Neural progenitor cell (in vitro differentiated cells): ENCODE data around the gene POM121L2. TPM values are rescaled to one million over a fixed set of nuclear protein-coding genes. Genes with fewer than 3 reads are reported as not detected.
"Not testable (repeated sequence)": the region's sequence is repeated elsewhere in the genome, so short reads cannot be mapped to it uniquely, and the experiment has no call there.

ENCODE experiments used
- DNase-seq: peaks from one replicate; pipeline ENCODE4 v3.0.0-alpha.2; 2016; ENCODE audit warnings: low spot score
- H2AFZ ChIP-seq: fragments of 200-600 bp; sonication (generic); replicated peaks from 2 replicates; pipeline ENCODE4 v1.6.1; 2016; ENCODE audit warnings: antibody characterized with exemption
- H3F3A ChIP-seq: fragments of 200-600 bp; sonication (generic); 2 replicates; pipeline ENCODE4 v1.6.1; 2016; ENCODE audit warnings: antibody characterized with exemption, low read depth
- H3K27ac ChIP-seq: fragments of 200-600 bp; sonication (generic); 2 replicates; pipeline ENCODE4 v1.5.1; 2016; ENCODE audit warnings: mild to moderate bottlenecking
- H3K27me3 ChIP-seq: fragments of 200-600 bp; sonication (generic); 2 replicates; pipeline ENCODE4 v1.6.1; 2016; ENCODE audit warnings: mild to moderate bottlenecking, moderate library complexity
- H3K36me3 ChIP-seq: fragments of 200-600 bp; sonication (generic); 2 replicates; pipeline ENCODE4 v1.5.1; 2016
- H3K4me1 ChIP-seq: fragments of 200-600 bp; sonication (generic); 2 replicates; pipeline ENCODE4 v1.6.1; 2016; ENCODE audit warnings: mixed run types
- H3K4me2 ChIP-seq: fragments of 200-600 bp; sonication (generic); 2 replicates; pipeline ENCODE4 v1.6.1; 2016
- H3K4me3 ChIP-seq: fragments of 200-600 bp; sonication (generic); 2 replicates; pipeline ENCODE4 v1.5.1; 2016
- H3K79me2 ChIP-seq: fragments of 200-600 bp; sonication (generic); 2 replicates; pipeline ENCODE4 v1.6.1; 2016; ENCODE audit warnings: low read depth
- H3K9ac ChIP-seq: fragments of 200-600 bp; sonication (generic); 2 replicates; pipeline ENCODE4 v1.6.1; 2016
- H3K9me3 ChIP-seq: fragments of 200-600 bp; sonication (generic); 2 replicates; pipeline ENCODE4 v1.5.1; 2016; ENCODE audit warnings: low read depth
- H4K20me1 ChIP-seq: fragments of 200-600 bp; sonication (generic); 2 replicates; pipeline ENCODE4 v1.6.1; 2016; ENCODE audit warnings: low read depth
- H3K27ac Mint-ChIP-seq: 3 replicates; pipeline ENCODE4 v1.8.0; 2021; ENCODE audit warnings: mixed read lengths
- H3K27me3 Mint-ChIP-seq: 2 replicates; pipeline ENCODE4 v1.8.0; 2022; ENCODE audit warnings: low read depth, mild to moderate bottlenecking, inconsistent platforms, moderate library complexity, mixed read lengths; ENCODE audit not compliant: insufficient read depth
- H3K36me3 Mint-ChIP-seq: 3 replicates; pipeline ENCODE4 v1.8.0; 2021; ENCODE audit warnings: mixed read lengths
- H3K4me1 Mint-ChIP-seq: 3 replicates; pipeline ENCODE4 v1.8.0; 2021; ENCODE audit warnings: mixed read lengths
- H3K4me3 Mint-ChIP-seq: 3 replicates; pipeline ENCODE4 v1.8.0; 2021; ENCODE audit warnings: mild to moderate bottlenecking, moderate library complexity, mixed read lengths
- H3K9me3 Mint-ChIP-seq: 3 replicates; pipeline ENCODE4 v1.8.0; 2020; ENCODE audit warnings: mixed read lengths
- CTCF ChIP-seq: fragments of 200-600 bp; sonication (generic); IDR thresholded peaks from 2 replicates; pipeline ENCODE4 v1.5.1; 2017; ENCODE audit warnings: antibody characterized with exemption, mild to moderate bottlenecking
- EZH2 ChIP-seq: fragments of 200-600 bp; sonication (generic); IDR thresholded peaks from 2 replicates; pipeline ENCODE4 v1.6.1; 2017; ENCODE audit warnings: antibody characterized with exemption, mild to moderate bottlenecking, moderate library complexity
- EZH2phosphoT487 ChIP-seq: fragments of 200-600 bp; sonication (generic); IDR thresholded peaks from 2 replicates; pipeline ENCODE4 v1.6.1; 2017; ENCODE audit warnings: antibody characterized with exemption
- total RNA-seq: library from RNA; depleted of rRNA; stranded (reverse); fragments of >200 nt; gene quantifications from 2 replicates; pipeline ENCODE4 v1.2.3, GENCODE V29; 2015; ENCODE audit warnings: low replicate concordance

POM121L2 gene
- total RNA-seq, 1 donor from 2014 or later: not detected

- Histone ChIP-seq H3K27ac (no peak overlapping the region), H3F3A (no peaks in the 10 kb centered on the region), H4K20me1 (peaks cover 9% of the 10 kb centered on the region), H3K4me3 (peak overlapping the region; percentile 45), H3K27me3 (peaks cover 74% of the 10 kb centered on the region), H3K4me1 (peaks cover 4% of the 10 kb centered on the region), H3K79me2 (no peaks in the 10 kb centered on the region), H3K36me3 (no peaks in the 10 kb centered on the region), H3K4me2 (peak overlapping the region; percentile 78), H3K9ac (no peak overlapping the region), H3K9me3 (no peaks in the 10 kb centered on the region), H2AFZ (peak overlapping the region; percentile 74)
- DNase-seq: peak; percentile 63
- Mint-ChIP-seq H3K36me3 (no peaks in the 10 kb centered on the region), H3K27ac (peak overlapping the region; percentile 79), H3K27me3 (peaks cover 13% of the 10 kb centered on the region), H3K4me3 (peak overlapping the region; percentile 69), H3K9me3 (no peaks in the 10 kb centered on the region), H3K4me1 (peaks cover 19% of the 10 kb centered on the region)
- TF ChIP-seq CTCF (no peak), EZH2phosphoT487 (no peak), EZH2 (peak; percentile 57)
These were observed 44.1 kb downstream of the POM121L2 start for GRCh38 chr6:27267857-27268434.

- H4K20me1 ChIP-seq, H3K4me2 ChIP-seq, H2AFZ ChIP-seq, H3K9me3 ChIP-seq, H3K9ac ChIP-seq, H3K36me3 ChIP-seq, H3K9me3 Mint-ChIP-seq, DNase-seq, H3K4me1 ChIP-seq, H3F3A ChIP-seq, H3K27ac Mint-ChIP-seq, H3K27ac ChIP-seq, H3K4me3 ChIP-seq, H3K4me3 Mint-ChIP-seq, H3K36me3 Mint-ChIP-seq, H3K79me2 ChIP-seq: not testable (repeated sequence)
- peaks cover 83% of the 10 kb centered on the region for H3K27me3 ChIP-seq
- Mint-ChIP-seq H3K4me1 (peaks cover 19% of the 10 kb centered on the region), H3K27me3 (peaks cover 15% of the 10 kb centered on the region)
These were observed 45.1 kb downstream of the POM121L2 start for GRCh38 chr6:27267003-27267402.

- H3K27me3 Mint-ChIP-seq: peaks cover 22% of the 10 kb centered on the region
- no peak overlapping the region for H3K4me3 ChIP-seq
- peaks cover 91% of the 10 kb centered on the region for H3K27me3 ChIP-seq
These were observed 48.2 kb downstream of the POM121L2 start for GRCh38 chr6:27263886-27264285.

More at GRCh38 chr6:27263886-27264285, 48.2 kb downstream of the POM121L2 start:
- Histone ChIP-seq H3K79me2 (no peaks in the 10 kb centered on the region), H4K20me1 (peaks cover 5% of the 10 kb centered on the region), H3F3A (peaks cover 23% of the 10 kb centered on the region), H3K9ac (no peak overlapping the region), H3K4me2 (no peak overlapping the region), H3K27ac (no peak overlapping the region), H3K4me1 (peaks cover 4% of the 10 kb centered on the region), H2AFZ (no peak overlapping the region), H3K36me3 (no peaks in the 10 kb centered on the region), H3K9me3 (no peaks in the 10 kb centered on the region)
- Mint-ChIP-seq H3K27ac (no peak overlapping the region), H3K4me1 (peaks cover 17% of the 10 kb centered on the region), H3K36me3 (no peaks in the 10 kb centered on the region), H3K9me3 (no peaks in the 10 kb centered on the region), H3K4me3 (no peak overlapping the region)
- no peak for DNase-seq
- TF ChIP-seq EZH2phosphoT487 (no peak), CTCF (no peak), EZH2 (no peak)
